Mesenchymal stem cell (in vitro differentiated cells and primary cell): ENCODE data around the gene PHRF1.
"Not testable (repeated sequence)": the region's sequence is repeated elsewhere in the genome, so short reads cannot be mapped to it uniquely, and the experiment has no call there.

Experiments used
- DNase-seq: peaks from one replicate; pipeline ENCODE4 v3.0.0-alpha.2; 2013
- H2AFZ ChIP-seq: one replicate; pipeline ENCODE4 v1.6.1; 2013; ENCODE audit warnings: low read depth, mild to moderate bottlenecking, control low read depth, inconsistent platforms, low read length, moderate library complexity
- H2AK5ac ChIP-seq: 2 replicates; pipeline ENCODE4 v1.6.1; 2013; ENCODE audit warnings: low read length, moderate library complexity, mild to moderate bottlenecking, inconsistent platforms; ENCODE audit not compliant: severe bottlenecking
- H2BK120ac ChIP-seq: one replicate; pipeline ENCODE4 v1.6.1; 2013; ENCODE audit warnings: low read depth, mild to moderate bottlenecking, inconsistent platforms, low read length, moderate library complexity
- H2BK12ac ChIP-seq, 2 experiments: one replicate each; pipeline ENCODE4 v1.6.1; 2013; ENCODE audit warnings: inconsistent platforms in 2 of 2, low read length in 2 of 2, mild to moderate bottlenecking in 2 of 2, moderate library complexity in 2 of 2, control low read depth in 1 of 2
- H2BK15ac ChIP-seq: one replicate; pipeline ENCODE4 v1.6.1; 2013; ENCODE audit warnings: mild to moderate bottlenecking, low read depth, inconsistent platforms; ENCODE audit not compliant: poor library complexity, severe bottlenecking
- H2BK5ac ChIP-seq: 2 replicates; pipeline ENCODE4 v1.6.1; 2013; ENCODE audit warnings: low read depth, mild to moderate bottlenecking, low read length, control low read depth, inconsistent platforms; ENCODE audit not compliant: poor library complexity, severe bottlenecking
- H3K14ac ChIP-seq, 2 experiments: one replicate each; pipeline ENCODE4 v1.6.1; 2013; ENCODE audit warnings: inconsistent platforms in 2 of 2, low read length in 2 of 2, control low read depth in 1 of 2, mild to moderate bottlenecking in 1 of 2, moderate library complexity in 1 of 2
- H3K18ac ChIP-seq, 2 experiments: one replicate each; pipeline ENCODE4 v1.6.1; 2013; ENCODE audit warnings: inconsistent platforms in 2 of 2, low read length in 2 of 2, control low read depth in 1 of 2, low read depth in 1 of 2, mild to moderate bottlenecking in 1 of 2
- H3K23ac ChIP-seq, 2 experiments: one replicate each; pipeline ENCODE4 v1.6.1; 2013; ENCODE audit warnings: inconsistent platforms in 2 of 2, low read length in 2 of 2, mild to moderate bottlenecking in 2 of 2, moderate library complexity in 2 of 2, control low read depth in 1 of 2
- H3K27ac ChIP-seq: 2 replicates; pipeline ENCODE4 v1.5.1; 2013; ENCODE audit warnings: mild to moderate bottlenecking, moderate library complexity, low read length, control low read depth, inconsistent platforms; ENCODE audit not compliant: poor library complexity, severe bottlenecking
- H3K27me3 ChIP-seq, 2 experiments: 2 replicates each; pipeline versions ENCODE4 v1.6.1 to v1.7.0; 2013; ENCODE audit warnings: low read length in 2 of 2, mild to moderate bottlenecking in 2 of 2, moderate library complexity in 2 of 2, control low read depth in 1 of 2, inconsistent platforms in 1 of 2; ENCODE audit not compliant: control insufficient read depth in 1 of 2, insufficient read depth in 1 of 2
- H3K36me3 ChIP-seq, 2 experiments: 2 replicates each; pipeline versions ENCODE4 v1.6.1 to v1.7.0; 2013; ENCODE audit warnings: low read length in 2 of 2, control low read depth in 1 of 2, inconsistent platforms in 1 of 2, low read depth in 1 of 2, mild to moderate bottlenecking in 1 of 2; ENCODE audit not compliant: insufficient read depth in 2 of 2, control insufficient read depth in 1 of 2
- H3K4ac ChIP-seq, 2 experiments: one replicate each; pipeline ENCODE4 v1.6.1; 2013; ENCODE audit warnings: inconsistent platforms in 2 of 2, low read length in 2 of 2, mild to moderate bottlenecking in 2 of 2, moderate library complexity in 2 of 2, control low read depth in 1 of 2, low read depth in 1 of 2
- H3K4me1 ChIP-seq: 2 replicates; pipeline ENCODE4 v1.6.1; 2013; ENCODE audit warnings: low read depth, low read length, control low read depth; ENCODE audit not compliant: control insufficient read depth, insufficient read depth
- H3K4me2 ChIP-seq: 2 replicates; pipeline ENCODE4 v1.6.1; 2013; ENCODE audit warnings: low read length, mild to moderate bottlenecking, inconsistent platforms; ENCODE audit not compliant: poor library complexity, severe bottlenecking
- H3K4me3 ChIP-seq, 2 experiments: 2 replicates each; pipeline versions ENCODE4 v1.5.1 to v1.7.0; 2013; ENCODE audit warnings: low read length in 2 of 2, mild to moderate bottlenecking in 2 of 2, control low read depth in 1 of 2, low read depth in 1 of 2; ENCODE audit not compliant: insufficient read depth in 1 of 2
- H3K79me1 ChIP-seq: replicated peaks from 2 replicates; pipeline ENCODE4 v1.6.1; 2013; ENCODE audit warnings: mild to moderate bottlenecking, control low read depth, low read length, inconsistent platforms; ENCODE audit not compliant: poor library complexity, severe bottlenecking
- H3K9ac ChIP-seq: 2 replicates; pipeline ENCODE4 v1.7.0; 2013; ENCODE audit warnings: mild to moderate bottlenecking, low read length, moderate library complexity
- H3K9me3 ChIP-seq: 2 replicates; pipeline ENCODE4 v1.7.0; 2013; ENCODE audit warnings: mild to moderate bottlenecking, low read length; ENCODE audit not compliant: control insufficient read depth
- H4K8ac ChIP-seq: one replicate; pipeline ENCODE4 v1.6.1; 2013; ENCODE audit warnings: inconsistent platforms, mild to moderate bottlenecking, low read length, moderate library complexity
- H4K91ac ChIP-seq: one replicate; pipeline ENCODE4 v1.6.1; 2013; ENCODE audit warnings: mild to moderate bottlenecking, low read length, inconsistent platforms
- WGBS: methylation state at CpG from one replicate; pipeline ENCODE4 v1.1.7; 2013; ENCODE audit warnings: mixed read lengths; 5-methylcytosine and 5-hydroxymethylcytosine counted together

Gene PHRF1

GRCh38 chr11:653136-653535, 76.9 kb downstream of the PHRF1 start:
- H2BK15ac ChIP-seq, H2BK5ac ChIP-seq, H3K9ac ChIP-seq, DNase-seq, H3K23ac ChIP-seq, H3K4me2 ChIP-seq, H3K27me3 ChIP-seq, H3K4ac ChIP-seq, H3K18ac ChIP-seq, H2BK120ac ChIP-seq, H2AK5ac ChIP-seq, H2AFZ ChIP-seq, H3K14ac ChIP-seq, H3K9me3 ChIP-seq, H4K8ac ChIP-seq, H3K4me3 ChIP-seq, H3K27ac ChIP-seq, H4K91ac ChIP-seq, H2BK12ac ChIP-seq: not testable (repeated sequence)
- WGBS, result 98% methylated on average over 14 of the region's 14 CpGs
- peaks cover 23% of the 10 kb centered on the region for H3K79me1 ChIP-seq
- peaks cover 14% of the 10 kb centered on the region for H3K4me1 ChIP-seq
- H3K36me3 ChIP-seq, result peaks cover 52 to 64% of the 10 kb centered on the region in 2 experiments

- Histone ChIP-seq H3K27me3 (no peaks in the 10 kb centered on the region), H2AFZ (no peak overlapping the region), H3K14ac (no peak overlapping the region), H3K9ac (no peak overlapping the region), H4K91ac (no peak overlapping the region), H3K4me2 (no peak overlapping the region), H2AK5ac (no peak overlapping the region), H2BK12ac (no peak overlapping the region), H3K4me3 (no peak overlapping the region), H3K4me1 (peaks cover 16% of the 10 kb centered on the region), H3K23ac (no peak overlapping the region), H2BK120ac (no peak overlapping the region), H3K18ac (no peak overlapping the region), H4K8ac (no peak overlapping the region), H2BK5ac (no peak overlapping the region), H3K36me3 (peaks cover 52 to 66% of the 10 kb centered on the region in 2 experiments), H3K79me1 (peaks cover 26% of the 10 kb centered on the region), H2BK15ac (no peak overlapping the region), H3K9me3 (no peaks in the 10 kb centered on the region), H3K27ac (no peak overlapping the region), H3K4ac (no peak overlapping the region)
- DNase-seq, result no peak
- 92% methylated on average over 15 of the region's 15 CpGs for WGBS
Observed at GRCh38 chr11:653837-654236, 77.6 kb downstream of the PHRF1 start.

GRCh38 chr11:654444-654843, 78.2 kb downstream of the PHRF1 start:
- Histone ChIP-seq H3K4me1 (peaks cover 17% of the 10 kb centered on the region), H3K79me1 (peaks cover 28% of the 10 kb centered on the region), H3K36me3 (peaks cover 56 to 64% of the 10 kb centered on the region in 2 experiments)
- H3K23ac ChIP-seq, H3K4me3 ChIP-seq, H2BK15ac ChIP-seq, DNase-seq, H2BK120ac ChIP-seq, H3K27me3 ChIP-seq, H2AK5ac ChIP-seq, H3K27ac ChIP-seq, H2AFZ ChIP-seq, H3K4me2 ChIP-seq, H3K9ac ChIP-seq, H3K4ac ChIP-seq, H4K8ac ChIP-seq, H2BK12ac ChIP-seq, H3K14ac ChIP-seq, H2BK5ac ChIP-seq, H3K18ac ChIP-seq, H3K9me3 ChIP-seq, H4K91ac ChIP-seq: not testable (repeated sequence)
- WGBS, result 93% methylated on average over 9 of the region's 12 CpGs

- Histone ChIP-seq H3K23ac (no peak overlapping the region), H3K4me3 (no peak overlapping the region), H3K18ac (no peak overlapping the region), H3K9me3 (no peaks in the 10 kb centered on the region), H3K36me3 (peaks cover 59 to 65% of the 10 kb centered on the region in 2 experiments), H2BK5ac (no peak overlapping the region), H3K4me1 (peaks cover 17% of the 10 kb centered on the region), H2BK120ac (no peak overlapping the region), H3K79me1 (peaks cover 33% of the 10 kb centered on the region), H2BK12ac (no peak overlapping the region), H4K91ac (no peak overlapping the region), H3K9ac (no peak overlapping the region), H3K14ac (no peak overlapping the region), H2AK5ac (no peak overlapping the region), H2BK15ac (no peak overlapping the region), H3K27ac (peak overlapping the region; percentile 53), H2AFZ (no peak overlapping the region), H3K4ac (no peak overlapping the region), H3K4me2 (peak overlapping the region; percentile 45), H4K8ac (no peak overlapping the region), H3K27me3 (no peaks in the 10 kb centered on the region)
- WGBS, result 98% methylated on average over 24 of the region's 30 CpGs
- no peak for DNase-seq
Observed at GRCh38 chr11:655036-655726, 78.9 kb downstream of the PHRF1 start.
